GM19372 (cell line): ENCODE measurements around the gene ABTB1.

Source experiments
- ATAC-seq: cut with Tn5 transposase; IDR thresholded peaks from one replicate; pipeline ENCODE4 v1.9.1; 2021; ENCODE audit warnings: mild to moderate bottlenecking, low read depth, moderate library complexity; ENCODE audit not compliant: unreplicated experiment

ABTB1 gene

DNA sequence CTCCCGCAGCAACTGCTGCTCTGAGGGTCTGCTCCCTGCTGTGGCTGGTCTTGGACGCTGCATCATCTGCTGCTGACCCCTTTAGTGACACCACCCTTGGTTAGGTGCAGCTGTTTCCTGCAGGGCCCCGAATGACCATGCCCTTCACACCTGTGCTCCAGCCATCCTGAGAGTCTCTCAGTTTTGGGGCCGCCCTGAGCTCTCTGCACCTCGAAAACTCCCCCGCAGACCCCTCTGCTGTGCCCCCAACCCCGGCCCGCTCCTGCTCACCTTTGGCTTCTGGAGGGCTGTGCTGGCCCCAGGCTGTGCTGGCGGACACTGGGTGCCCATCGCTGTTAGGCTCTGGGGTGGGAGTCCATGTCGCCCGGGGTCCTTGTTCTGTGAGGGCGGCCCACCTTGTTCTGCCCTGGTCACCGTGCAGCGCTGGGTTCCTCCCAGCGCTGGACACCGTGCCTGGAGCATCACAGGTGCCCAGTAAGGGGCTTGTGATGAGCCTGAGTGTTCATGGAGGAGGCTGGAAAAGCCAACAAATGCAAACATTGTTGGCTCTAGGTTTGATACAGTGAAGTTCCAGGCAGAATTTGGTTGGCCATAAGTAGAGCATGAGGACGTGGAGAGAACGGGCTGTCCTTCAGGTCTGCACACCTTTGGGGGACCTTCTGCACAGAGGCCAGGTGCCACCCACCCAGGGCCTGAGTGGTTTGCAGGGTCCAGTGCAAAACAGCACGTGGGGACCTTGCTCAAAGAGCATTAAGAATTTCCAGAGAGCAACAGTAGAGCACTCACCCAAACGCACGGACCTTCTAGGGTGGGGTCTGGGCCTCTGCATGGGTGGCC is 12.3 kb downstream of the ABTB1 start:
- ATAC-seq = no peak

DNA sequence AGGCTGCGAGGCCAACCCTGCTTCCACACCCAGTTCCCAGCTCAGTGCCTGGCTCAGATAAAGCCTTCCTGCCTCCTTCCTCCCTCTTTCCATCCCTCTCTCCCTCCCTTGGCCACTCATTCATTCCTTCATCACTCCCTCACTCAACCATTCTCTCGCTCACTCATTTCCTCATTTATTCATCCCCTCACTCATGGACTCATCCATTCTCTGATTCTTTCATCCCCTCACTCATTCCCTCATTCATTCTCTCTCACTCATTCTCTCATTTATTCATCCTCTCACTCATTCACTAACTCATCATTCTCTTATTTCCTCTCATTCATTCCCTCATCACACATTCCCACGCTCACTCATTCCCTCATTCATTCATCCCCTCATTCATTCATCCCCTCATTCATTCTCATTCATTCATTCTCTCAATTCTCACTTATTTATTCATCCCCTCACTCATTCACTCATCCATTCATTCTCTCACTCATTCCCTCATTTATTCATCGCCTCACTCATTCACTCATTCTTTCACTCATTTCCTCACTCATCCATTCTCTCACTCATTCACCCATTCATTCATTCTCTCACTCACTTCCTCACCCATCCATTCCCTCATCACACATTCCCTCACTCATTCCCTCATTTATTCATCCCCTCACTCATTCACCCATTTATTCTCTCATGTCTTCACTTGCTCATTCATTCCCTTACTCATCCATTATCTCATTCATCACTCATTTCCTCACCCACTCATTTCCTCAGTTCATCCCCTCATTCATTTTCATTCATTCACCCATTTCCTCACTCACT is 13.2 kb downstream of the ABTB1 start:
- ATAC-seq = no peak

DNA sequence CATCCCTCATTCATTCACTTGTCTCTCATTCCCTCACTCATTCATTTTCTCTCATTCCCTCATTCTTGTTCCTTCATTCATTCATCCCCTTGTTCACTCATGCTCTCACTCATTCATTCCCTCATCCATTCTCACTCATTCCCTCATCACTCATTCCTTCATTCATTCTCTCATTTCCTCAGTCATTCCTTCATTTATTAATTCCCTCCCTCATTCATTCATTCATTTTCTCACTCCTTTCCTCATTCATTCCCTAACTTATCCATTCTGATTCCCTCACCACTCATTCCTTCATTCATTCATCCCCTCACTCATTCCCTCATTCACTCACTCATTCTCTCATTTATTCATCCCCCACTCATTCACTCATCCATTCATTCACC is 13.8 kb downstream of the ABTB1 start:
- ATAC-seq = no peak

DNA sequence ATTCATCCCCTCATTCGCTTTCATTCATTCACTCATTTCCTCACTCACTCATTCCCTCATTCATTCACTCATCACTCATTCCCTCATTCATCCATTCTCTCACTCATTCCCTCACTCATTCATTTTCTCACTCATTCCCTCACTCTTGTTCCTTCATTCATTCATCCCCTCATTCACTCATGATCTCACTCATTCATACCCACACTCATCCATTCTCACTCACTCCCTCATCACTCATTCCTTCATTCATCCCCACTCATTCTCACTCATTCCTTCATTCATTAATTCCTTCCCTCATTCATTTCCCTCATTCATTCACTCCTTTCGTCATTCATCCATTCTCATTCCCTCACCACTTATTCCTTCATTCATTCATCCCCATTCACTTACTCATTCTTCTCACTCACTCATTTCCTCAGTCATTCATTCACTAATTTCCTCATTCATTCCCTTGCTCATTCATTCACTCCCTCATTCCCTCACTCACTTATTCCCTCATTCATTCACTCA is 14.5 kb downstream of the ABTB1 start:
- no peak for ATAC-seq

DNA sequence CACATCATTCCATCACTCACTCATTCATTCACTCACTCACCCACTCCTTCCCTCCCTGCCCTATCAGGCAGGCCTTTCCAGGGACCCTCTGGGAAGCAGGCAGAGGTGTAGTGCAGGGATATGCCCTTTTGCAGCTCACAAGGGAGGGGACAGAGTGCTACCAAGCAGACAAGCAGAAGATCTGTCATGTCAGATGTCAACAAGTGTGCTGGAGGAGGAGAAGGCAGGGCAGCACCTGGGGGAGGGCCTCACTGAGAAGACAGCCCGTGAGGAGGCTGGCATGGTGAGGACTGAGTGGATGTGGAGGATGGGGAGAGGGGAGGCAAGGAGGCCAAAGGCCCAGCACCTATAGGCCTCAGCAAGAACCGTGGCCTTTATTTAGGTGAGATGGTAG is 15.3 kb downstream of the ABTB1 start:
- ATAC-seq = no peak

DNA sequence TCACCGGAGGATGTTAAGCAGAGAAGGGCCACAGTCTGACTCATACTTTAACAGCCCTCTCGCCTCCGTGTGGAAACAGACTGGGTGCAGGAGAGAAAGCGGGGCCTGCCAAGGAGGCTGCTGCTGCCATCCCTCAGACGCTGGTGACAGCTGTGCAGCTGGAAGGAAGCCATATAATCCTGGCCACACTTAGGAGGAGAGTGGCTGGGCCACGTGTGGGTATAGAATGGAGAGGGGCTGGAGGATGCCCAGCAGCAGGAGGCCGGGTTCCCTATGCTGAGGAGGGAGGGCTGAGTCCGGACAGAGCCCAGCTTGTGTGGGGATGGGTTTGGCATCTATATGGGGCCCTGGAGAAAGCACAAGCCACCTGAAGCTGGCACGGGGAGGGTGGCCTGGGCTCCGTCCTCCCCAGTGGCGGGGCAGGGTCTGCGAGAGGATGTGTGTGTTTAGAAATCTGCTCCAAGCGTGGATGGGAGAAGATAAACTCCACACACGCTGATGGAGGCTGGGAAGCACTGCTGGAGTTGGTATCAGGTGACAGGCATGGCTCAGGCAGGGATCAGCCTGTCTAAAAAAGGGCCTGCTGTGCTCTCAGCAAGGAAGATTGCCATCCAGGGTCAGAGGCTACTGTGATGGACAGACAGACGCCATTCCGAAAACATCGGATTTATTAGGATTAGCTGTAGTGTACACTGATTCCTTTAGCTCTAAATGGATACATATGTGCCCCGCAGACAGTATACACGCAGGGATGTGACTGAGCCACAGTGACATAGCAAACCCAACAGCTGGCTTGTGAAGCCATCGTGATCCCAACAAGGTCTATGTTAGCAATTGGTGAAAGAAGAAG is 15.9 kb downstream of the ABTB1 start:
- ATAC-seq = no peak

DNA sequence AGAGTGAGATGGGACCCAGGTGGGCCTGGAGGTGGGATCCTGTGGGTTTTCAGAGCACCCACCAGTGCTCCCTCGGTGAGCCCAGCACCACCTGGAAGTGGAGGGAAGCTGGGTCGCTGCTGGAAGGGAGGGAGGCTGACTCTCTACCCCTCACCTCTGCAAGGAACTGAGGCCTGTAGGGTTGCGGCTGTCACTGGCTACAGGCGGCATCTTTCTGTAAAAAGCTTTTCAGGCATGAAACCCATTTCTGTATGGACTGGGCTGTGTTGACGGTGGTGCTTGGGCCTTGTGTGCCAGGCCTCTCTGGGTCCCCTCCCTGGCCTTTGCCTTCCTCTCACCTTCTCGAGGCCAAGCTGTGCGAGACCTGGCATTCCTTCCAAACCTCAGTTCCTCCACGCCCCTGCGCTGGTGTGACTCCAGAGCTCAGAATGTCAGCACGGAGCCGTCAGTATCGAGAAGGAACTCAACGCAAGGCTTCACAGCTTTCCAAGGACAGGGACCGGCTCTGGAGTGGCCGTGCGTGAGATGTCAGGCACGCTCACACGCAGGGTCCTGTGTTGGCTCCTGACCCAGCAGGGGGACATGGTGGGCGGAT is 16.6 kb downstream of the ABTB1 start:
- ATAC-seq = no peak

DNA sequence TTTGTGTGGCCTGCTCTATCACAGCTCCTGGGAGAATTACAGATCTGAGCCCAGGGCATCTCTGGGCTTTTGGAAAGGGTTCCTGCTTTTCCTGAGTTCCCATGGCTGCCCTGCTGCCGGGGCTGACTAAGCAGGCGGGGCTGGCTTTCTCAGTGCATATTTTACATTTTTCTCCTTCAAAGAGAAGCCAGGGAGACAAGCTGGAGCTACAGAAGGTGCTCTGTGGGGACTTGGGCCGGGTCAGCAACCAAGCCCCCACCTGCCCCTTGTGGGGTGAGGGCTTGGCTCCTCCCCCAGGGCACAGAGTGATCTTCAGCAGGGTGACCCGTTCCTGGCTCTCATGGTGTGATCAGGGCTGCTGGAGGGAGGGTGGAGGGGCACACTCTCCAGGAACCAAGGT is 17.4 kb downstream of the ABTB1 start:
- no peak for ATAC-seq

DNA sequence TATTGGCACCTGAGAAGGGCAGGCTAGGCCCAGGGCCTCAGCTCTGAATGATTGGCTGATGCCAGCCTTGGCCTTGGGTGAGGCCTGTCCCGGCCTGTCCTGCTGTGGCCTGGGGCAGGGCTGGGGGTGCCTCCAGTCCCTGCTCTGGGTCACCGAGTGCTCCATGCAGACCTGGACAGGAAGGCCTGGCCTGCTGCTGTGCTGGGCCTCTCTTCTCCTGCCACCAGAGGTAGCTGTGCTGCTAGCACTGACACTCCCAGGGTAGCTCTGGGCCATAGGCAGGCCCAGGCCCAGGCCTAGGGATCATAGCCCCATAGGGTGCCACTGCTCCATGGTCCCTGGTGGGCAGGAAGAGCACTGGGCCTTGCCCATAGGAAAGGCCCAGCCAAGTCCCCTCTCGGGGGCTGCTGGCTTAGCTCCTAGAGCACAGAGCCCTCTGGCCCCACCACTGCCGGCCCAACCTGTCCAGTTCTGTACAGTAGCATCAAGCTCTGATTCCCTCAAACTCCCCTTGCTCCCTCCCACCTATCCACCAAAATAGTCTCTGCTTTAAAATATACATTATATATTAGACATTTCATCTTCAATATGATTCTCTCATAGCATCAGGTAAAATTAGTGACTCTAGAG is 18.2 kb downstream of the ABTB1 start:
- ATAC-seq = no peak

DNA sequence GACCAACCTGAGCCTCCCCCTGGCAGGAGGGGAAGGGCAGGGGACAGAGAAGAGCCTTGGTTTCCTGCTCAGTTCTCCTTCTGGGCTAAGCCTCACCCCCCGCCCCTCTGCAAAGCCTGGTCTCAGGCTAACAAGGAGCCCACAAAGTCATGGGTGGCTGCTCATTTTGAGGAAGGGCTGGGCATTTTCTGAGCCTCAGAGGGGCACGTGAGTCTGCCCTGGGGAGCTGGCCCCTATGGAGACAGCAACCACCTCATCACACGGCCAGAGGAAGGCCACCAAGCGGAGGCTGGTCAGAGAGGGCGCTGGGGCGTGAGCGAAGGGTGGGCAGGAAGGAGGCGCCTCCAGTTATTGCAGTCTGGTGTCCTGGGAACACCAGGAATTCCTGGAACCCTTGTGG is 18.7 kb downstream of the ABTB1 start:
- ATAC-seq = no peak

DNA sequence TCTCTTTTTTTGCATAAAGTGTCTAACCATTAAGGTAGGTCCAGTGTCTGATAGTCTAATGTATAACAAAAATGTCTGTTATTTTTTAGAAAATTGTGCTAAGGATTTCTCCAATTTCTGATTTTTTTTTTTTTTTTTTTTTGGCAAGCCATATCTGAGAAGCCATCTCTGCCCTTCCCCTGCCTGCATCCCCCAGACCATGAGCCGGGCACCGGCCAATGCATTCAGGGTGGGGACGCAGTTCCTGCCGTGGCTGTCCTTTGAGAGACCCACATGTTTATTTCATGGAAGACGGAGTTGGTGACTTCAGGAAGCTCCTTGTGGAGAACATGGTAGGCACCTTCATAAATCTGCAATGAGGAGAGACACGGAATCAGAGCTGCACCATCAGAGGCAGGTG is 19.2 kb downstream of the ABTB1 start:
- ATAC-seq = no peak

DNA sequence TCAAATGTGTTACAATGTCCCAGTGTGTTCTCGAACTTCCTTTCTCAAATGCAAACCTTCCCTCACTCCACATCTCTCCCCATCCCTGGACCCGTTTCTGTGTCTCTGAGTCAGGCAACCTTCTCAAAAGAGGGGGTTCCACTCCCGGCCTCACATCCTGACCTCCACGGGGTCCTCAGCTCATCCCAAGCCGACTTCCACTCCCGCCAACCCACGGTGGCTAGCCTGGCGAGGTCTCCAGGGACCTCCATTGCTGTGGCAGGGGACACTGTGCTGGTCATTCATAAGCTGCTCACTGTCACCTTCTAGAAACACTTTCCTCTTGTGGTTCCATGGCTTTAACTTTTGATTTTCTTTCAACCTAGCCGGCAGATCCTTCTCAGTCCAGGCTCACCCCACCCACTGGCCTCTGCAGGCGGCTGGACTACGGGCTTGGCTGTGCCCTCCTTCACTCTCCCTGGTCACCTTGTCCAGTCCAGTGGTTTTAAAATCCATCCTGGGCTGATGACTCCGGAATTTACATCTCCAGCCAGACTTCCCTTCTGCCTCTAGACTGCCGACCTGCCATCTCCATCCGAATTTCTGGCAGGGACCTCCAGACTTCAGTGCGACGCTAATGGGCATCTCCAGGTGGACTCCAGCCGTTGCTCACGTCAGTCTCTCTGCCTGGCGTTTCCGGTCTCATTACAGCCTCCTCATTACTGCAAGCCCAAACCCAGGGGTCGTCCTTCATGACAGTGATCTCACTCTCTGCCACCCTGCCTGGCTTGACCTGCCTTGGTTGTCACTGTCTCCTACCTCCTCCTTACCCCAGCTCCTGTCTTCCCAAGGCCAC is 20.0 kb downstream of the ABTB1 start:
- no peak for ATAC-seq

DNA sequence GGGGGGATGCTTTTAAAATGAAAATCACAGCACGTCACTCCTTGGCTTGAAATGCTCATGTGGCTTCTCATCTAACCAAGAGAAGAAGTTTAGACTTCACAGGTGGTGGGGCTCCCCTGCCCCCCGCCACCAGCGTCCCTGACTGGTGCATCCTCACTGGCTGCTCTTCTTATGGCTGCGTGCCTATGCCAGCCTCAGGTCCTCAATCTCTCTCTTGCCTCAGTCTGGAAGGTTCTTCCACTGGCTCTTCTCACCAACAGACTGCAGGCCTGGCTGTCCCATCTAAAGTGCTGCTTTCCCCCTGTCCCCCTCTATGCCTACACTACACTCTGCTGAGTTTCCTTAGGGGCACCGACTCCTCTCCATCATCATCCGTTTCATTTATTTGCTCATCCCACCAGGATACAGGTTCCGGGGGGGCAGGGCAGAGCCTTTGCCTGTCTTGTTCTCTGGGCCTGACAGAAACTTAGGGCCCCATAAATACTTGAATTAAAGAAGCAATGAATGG is 20.6 kb downstream of the ABTB1 start:
- ATAC-seq = no peak

DNA sequence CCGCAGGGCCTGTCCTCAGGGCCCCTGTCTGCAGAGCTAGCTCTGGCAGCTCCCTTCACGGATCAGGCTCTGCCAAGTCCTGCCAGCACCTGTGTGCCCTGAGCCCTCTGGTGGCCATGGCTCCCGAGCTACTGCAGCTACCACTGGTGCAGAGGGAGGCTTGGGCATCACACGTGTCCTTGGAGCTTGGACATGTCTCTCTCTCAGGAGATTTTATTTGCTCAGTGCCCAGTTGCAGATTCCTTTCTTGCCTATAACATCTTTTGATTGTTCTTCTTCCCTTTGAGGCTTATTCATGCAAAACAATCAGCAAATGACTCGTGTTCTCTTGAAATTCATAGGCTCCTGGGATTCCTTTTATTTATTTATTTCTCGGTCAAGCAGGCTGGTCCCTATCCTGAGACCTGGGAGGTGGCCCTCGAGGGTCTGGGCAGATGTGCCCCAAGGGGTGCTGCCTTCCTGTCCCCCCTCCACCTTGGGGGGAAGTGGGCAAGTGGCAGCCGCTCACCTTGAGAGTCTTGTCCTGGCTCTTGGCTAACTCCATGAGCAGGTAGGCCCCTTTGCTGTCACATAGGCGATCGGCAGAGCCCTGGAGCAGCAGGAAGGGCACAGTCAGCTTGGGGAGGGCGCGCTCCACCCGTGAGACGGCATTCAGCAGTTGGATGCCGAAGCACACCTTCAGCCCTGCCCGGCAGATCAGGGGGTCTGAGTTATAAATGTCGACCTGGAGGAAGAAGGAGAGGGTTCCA is 21.9 kb downstream of the ABTB1 start:
- ATAC-seq = no peak

DNA sequence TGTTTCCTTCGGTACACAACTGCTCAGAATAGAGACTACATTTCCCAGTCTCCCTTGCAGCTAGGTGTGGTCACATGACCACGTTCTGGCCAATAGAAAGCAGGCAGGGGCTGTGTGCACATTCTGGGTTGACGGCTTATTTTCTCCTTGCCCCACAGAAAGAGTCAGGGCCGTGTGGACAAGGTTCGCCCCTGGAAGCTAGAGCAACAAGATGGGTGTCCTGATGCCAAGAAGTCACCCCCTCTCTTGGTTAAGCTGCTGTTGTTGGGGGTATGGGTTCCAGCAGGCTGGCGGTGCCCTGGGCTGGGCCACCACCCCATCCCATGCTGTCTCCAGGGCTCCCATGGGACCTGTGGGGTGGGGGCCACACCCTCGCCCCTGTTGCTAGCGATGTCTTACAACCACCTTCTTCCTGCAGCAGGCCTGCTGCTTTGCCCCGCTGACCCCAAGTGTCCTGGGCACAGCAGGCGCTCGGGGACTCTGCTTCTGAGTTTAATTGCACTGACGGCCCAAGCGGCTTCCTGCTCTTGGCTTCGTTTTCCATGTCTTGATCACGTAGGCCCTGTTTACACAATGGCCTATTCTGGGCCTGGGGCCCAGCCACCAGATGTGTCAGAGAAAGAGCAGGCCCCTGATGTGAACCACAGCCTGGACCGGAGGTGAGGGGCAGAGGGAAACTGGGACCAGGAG is 24.9 kb downstream of the ABTB1 start:
- ATAC-seq = peak; percentile 62

DNA sequence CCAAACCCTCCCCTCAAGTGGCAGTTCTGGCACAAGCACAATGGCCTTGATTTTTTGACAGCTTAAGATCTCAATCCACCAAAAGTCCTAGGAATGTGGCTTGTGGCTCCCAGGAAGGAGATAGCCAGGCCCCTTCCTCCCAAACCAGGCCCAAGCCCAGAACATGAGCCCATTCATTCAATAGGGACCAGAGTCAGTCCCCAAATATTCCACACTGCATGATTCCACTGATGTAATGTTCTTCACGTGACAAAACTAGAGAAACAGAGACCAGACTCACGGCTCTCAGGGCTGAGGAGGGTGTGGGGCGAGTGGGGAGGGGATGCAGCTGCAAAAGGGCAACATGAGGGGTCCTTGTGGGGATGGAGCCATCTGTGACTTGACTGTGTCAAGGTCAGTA is 25.5 kb downstream of the ABTB1 start:
- no peak for ATAC-seq

DNA sequence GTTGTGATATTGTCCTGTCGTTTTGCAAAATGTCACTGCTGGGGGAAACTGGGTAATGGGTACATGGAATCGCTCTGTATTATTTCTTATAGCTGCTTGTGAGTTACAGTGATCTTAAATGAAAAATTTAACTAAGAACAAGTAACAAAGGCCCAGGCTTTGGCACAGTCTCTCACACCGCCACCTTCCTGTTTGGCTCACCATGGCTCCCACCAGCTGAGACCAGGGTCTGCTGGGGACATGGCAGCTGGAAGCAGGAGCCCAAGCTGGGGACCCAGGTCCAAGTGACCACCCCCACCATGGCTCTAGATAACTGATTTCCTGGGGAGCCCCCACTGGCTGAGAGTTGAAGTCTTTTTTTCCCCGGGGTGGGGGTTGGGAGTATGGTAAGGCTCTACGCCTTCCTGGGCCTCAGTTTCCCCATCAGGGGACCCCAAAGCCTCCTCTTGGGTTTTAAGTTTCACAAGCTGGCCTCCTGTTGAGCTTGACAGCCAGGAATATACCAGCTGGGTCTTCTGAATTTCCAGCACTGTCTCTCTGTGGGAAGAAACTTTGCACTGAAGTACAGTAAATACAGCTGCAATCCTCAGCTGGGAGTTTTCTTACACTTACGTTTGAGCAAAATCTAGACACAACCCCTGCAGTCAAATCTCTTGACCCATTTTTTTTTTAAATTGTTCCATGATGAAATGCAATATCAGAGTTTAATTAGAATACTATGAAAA is 26.1 kb downstream of the ABTB1 start:
- ATAC-seq = no peak
